ENCODE results near the gene CLTC.
"Not testable (repeated sequence)": the region's sequence is repeated elsewhere in the genome, so short reads cannot be mapped to it uniquely, and the experiment has no call there.

Gene CLTC

GRCh38 chr17:59619298-59620063, at the start of gene CLTC:
Gene CLTC (plus strand): TSS chr17:59619895. CDS start chr17:59620132, 237 bp downstream.
- DNase-seq (ENCODE audit: low spot score) = peak; percentile 93

GRCh38 chr17:59572301-59572924, 47.3 kb upstream of the CLTC start:
- DNase-seq (ENCODE audit: low spot score) = no peak

GRCh38 chr17:59584168-59584567, 35.5 kb upstream of the CLTC start:
- not testable (repeated sequence) for DNase-seq (ENCODE audit: low spot score)

GRCh38 chr17:59600169-59600568, 19.5 kb upstream of the CLTC start:
- DNase-seq (ENCODE audit: low spot score) = no peak

- no peak for DNase-seq (ENCODE audit: low spot score)
Observed at GRCh38 chr17:59601130-59601529, 18.6 kb upstream of the CLTC start.

GRCh38 chr17:59607061-59607460, 12.6 kb upstream of the CLTC start:
- DNase-seq (ENCODE audit: low spot score) = no peak

GRCh38 chr17:59607817-59608403, 11.8 kb upstream of the CLTC start:
- no peak for DNase-seq (ENCODE audit: low spot score)

- DNase-seq (ENCODE audit: low spot score) = no peak
Observed at GRCh38 chr17:59611503-59611902, 8.2 kb upstream of the CLTC start.

- DNase-seq (ENCODE audit: low spot score) = no peak
Observed at GRCh38 chr17:59616253-59616920, 3.3 kb upstream of the CLTC start.

- DNase-seq (ENCODE audit: low spot score) = peak; percentile 11
Observed at GRCh38 chr17:59617156-59617732, 2.5 kb upstream of the CLTC start.

- no peak for DNase-seq (ENCODE audit: low spot score)
Observed at GRCh38 chr17:59619035-59619297, 729 bp upstream of the CLTC start.

- no peak for DNase-seq (ENCODE audit: low spot score)
Observed at GRCh38 chr17:59620064-59620359, 317 bp downstream of the CLTC start.

GRCh38 chr17:59620518-59621259, 994 bp downstream of the CLTC start:
- DNase-seq (ENCODE audit: low spot score) = peak; percentile 39

- no peak for DNase-seq (ENCODE audit: low spot score)
Observed at GRCh38 chr17:59621771-59622170, 2.1 kb downstream of the CLTC start.

- no peak for DNase-seq (ENCODE audit: low spot score)
Observed at GRCh38 chr17:59623151-59623550, 3.5 kb downstream of the CLTC start.

GRCh38 chr17:59626756-59627155, 7.1 kb downstream of the CLTC start:
- no peak for DNase-seq (ENCODE audit: low spot score)

GRCh38 chr17:59627274-59627673, 7.6 kb downstream of the CLTC start:
- no peak for DNase-seq (ENCODE audit: low spot score)

- DNase-seq (ENCODE audit: low spot score) = no peak
Observed at GRCh38 chr17:59627770-59628171, 8.1 kb downstream of the CLTC start.

- DNase-seq (ENCODE audit: low spot score) = no peak
Observed at GRCh38 chr17:59629174-59629573, 9.5 kb downstream of the CLTC start.

- no peak for DNase-seq (ENCODE audit: low spot score)
Observed at GRCh38 chr17:59631276-59631675, 11.6 kb downstream of the CLTC start.

- no peak for DNase-seq (ENCODE audit: low spot score)
Observed at GRCh38 chr17:59632398-59632797, 12.7 kb downstream of the CLTC start.

GRCh38 chr17:59633658-59634359, 14.1 kb downstream of the CLTC start:
- no peak for DNase-seq (ENCODE audit: low spot score)
